HUES64 (cell line): ENCODE results near the gene STT3B.

Experiments used
- H3K27ac ChIP-seq: 2 replicates; pipeline ENCODE4 v1.7.0; 2013; ENCODE audit warnings: low read depth, low read length, inconsistent platforms
- H3K27me3 ChIP-seq: 2 replicates; pipeline ENCODE4 v1.6.1; 2013; ENCODE audit warnings: mild to moderate bottlenecking, low read length; ENCODE audit not compliant: insufficient read depth
- H3K36me3 ChIP-seq: 2 replicates; pipeline ENCODE4 v1.6.1; 2013; ENCODE audit warnings: mild to moderate bottlenecking, low read length; ENCODE audit not compliant: insufficient read depth
- H3K4me1 ChIP-seq: 2 replicates; pipeline ENCODE4 v1.6.1; 2013; ENCODE audit warnings: mild to moderate bottlenecking, low read length, moderate library complexity; ENCODE audit not compliant: insufficient read depth
- H3K4me3 ChIP-seq: 2 replicates; pipeline ENCODE4 v1.5.1; 2013; ENCODE audit warnings: mild to moderate bottlenecking, low read length, moderate library complexity
- H3K9ac ChIP-seq: 2 replicates; pipeline ENCODE4 v1.6.1; 2013; ENCODE audit warnings: mild to moderate bottlenecking, low read depth, low read length
- H3K9me3 ChIP-seq: 2 replicates; pipeline ENCODE4 v1.6.1; 2013; ENCODE audit warnings: low read depth, low read length; ENCODE audit not compliant: insufficient read depth
- WGBS: fragments of 150-250, 120-280 bp; methylation state at CpG from one replicate; pipeline ENCODE4 v1.1.7; 2013; ENCODE audit warnings: missing lambda C conversion rate; 5-methylcytosine and 5-hydroxymethylcytosine counted together

Gene STT3B

GRCh38 chr3:31671451-31671850 is 138.7 kb downstream of the STT3B start:
- Histone ChIP-seq H3K27ac (no peak overlapping the region), H3K4me3 (no peak overlapping the region), H3K9me3 (no peaks in the 10 kb centered on the region), H3K9ac (no peak overlapping the region), H3K36me3 (peaks cover 23% of the 10 kb centered on the region; the same call in 1 of the 2 replicates), H3K27me3 (no peaks in the 10 kb centered on the region), H3K4me1 (no peaks in the 10 kb centered on the region)
- 94% methylated on average over 2 of the region's 2 CpGs for WGBS

- 87% methylated on average over 5 of the region's 6 CpGs for WGBS
- H3K36me3 ChIP-seq, result peaks cover 23% of the 10 kb centered on the region; the same call in 1 of the 2 replicates
These were observed 139.3 kb downstream of the STT3B start for GRCh38 chr3:31671976-31672375.

GRCh38 chr3:31673950-31674349 is 141.2 kb downstream of the STT3B start:
- WGBS, result 94% methylated on average over 1 of the region's 1 CpG
- Histone ChIP-seq H3K27me3 (no peaks in the 10 kb centered on the region), H3K4me3 (no peak overlapping the region), H3K27ac (no peak overlapping the region), H3K9ac (no peak overlapping the region), H3K36me3 (peaks cover 12% of the 10 kb centered on the region; the same call in 1 of the 2 replicates), H3K4me1 (peaks cover 4% of the 10 kb centered on the region; the same call in 1 of the 2 replicates), H3K9me3 (no peaks in the 10 kb centered on the region)

More at GRCh38 chr3:31671976-31672375, 139.3 kb downstream of the STT3B start:
- Histone ChIP-seq H3K27ac (no peak overlapping the region), H3K4me1 (no peaks in the 10 kb centered on the region), H3K27me3 (no peaks in the 10 kb centered on the region), H3K9ac (no peak overlapping the region), H3K4me3 (no peak overlapping the region), H3K9me3 (no peaks in the 10 kb centered on the region)

GRCh38 chr3:31676556-31676955 is 143.8 kb downstream of the STT3B start:
- no peak overlapping the region for H3K9ac ChIP-seq
- H3K27me3 ChIP-seq, result no peaks in the 10 kb centered on the region
- peaks cover 16% of the 10 kb centered on the region for H3K4me1 ChIP-seq
- H3K9me3 ChIP-seq, result no peaks in the 10 kb centered on the region
- 0 out of 2 replicates have a peak, but pooled peaks cover 2% of the 10 kb centered on the region for H3K36me3 ChIP-seq
- H3K27ac ChIP-seq, result no peak overlapping the region
- no peak overlapping the region for H3K4me3 ChIP-seq
- WGBS, result 92% methylated on average over 8 of the region's 8 CpGs

- Histone ChIP-seq H3K9ac (no peak overlapping the region), H3K36me3 (peaks cover 21% of the 10 kb centered on the region; the same call in 1 of the 2 replicates), H3K27ac (peak overlapping the region; percentile 44; the same call in 1 of the 2 replicates), H3K27me3 (no peaks in the 10 kb centered on the region), H3K9me3 (no peaks in the 10 kb centered on the region), H3K4me1 (peaks cover 16% of the 10 kb centered on the region), H3K4me3 (no peak overlapping the region)
- 73% methylated on average over 10 of the region's 10 CpGs for WGBS
These were observed 147.5 kb downstream of the STT3B start for GRCh38 chr3:31680072-31680870.
